GM12865 (cell line): ENCODE results near the gene LRRC14B.

Experiments used
- DNase-seq: peaks from one replicate; pipeline ENCODE4 v3.0.0; 2010; ENCODE audit warnings: low read depth
- H3K4me3 ChIP-seq: 2 replicates; pipeline ENCODE4 v1.5.1; 2011; ENCODE audit warnings: mild to moderate bottlenecking, low read depth, low read length, control low read depth
- CTCF ChIP-seq: IDR thresholded peaks from 2 replicates; pipeline ENCODE4 v1.5.1; 2011; ENCODE audit warnings: low read length, control low read depth, low read depth, inconsistent platforms; ENCODE audit not compliant: insufficient read depth; ENCODE audit errors: missing control alignments

LRRC14B gene

GRCh38 chr5:187617-188451 lies 3.5 kb upstream of the LRRC14B start:
- no peak for DNase-seq
- H3K4me3 ChIP-seq: no peak overlapping the region

GRCh38 chr5:188488-189481 lies 2.5 kb upstream of the LRRC14B start:
- peak; percentile 90 for DNase-seq
- no peak overlapping the region for H3K4me3 ChIP-seq
- peak; percentile 97 for TF ChIP-seq CTCF

More at GRCh38 chr5:187617-188451, 3.5 kb upstream of the LRRC14B start:
- no peak for TF ChIP-seq CTCF

- no peak for TF ChIP-seq CTCF
- no peak overlapping the region for H3K4me3 ChIP-seq
- DNase-seq: no peak
Measured at GRCh38 chr5:189486-189885, 1.8 kb upstream of the LRRC14B start.

- no peak overlapping the region for H3K4me3 ChIP-seq
- no peak for DNase-seq
Measured at GRCh38 chr5:189976-190365, 1.3 kb upstream of the LRRC14B start.

GRCh38 chr5:190366-191035 lies 794 bp upstream of the LRRC14B start:
- DNase-seq: peak; percentile 30
- no peak overlapping the region for H3K4me3 ChIP-seq

More at GRCh38 chr5:189976-190365, 1.3 kb upstream of the LRRC14B start:
- TF ChIP-seq CTCF: no peak

More at GRCh38 chr5:190366-191035, 794 bp upstream of the LRRC14B start:
- TF ChIP-seq CTCF: no peak
